SK-N-SH (cell line): ENCODE results near the gene FGFBP2. TPM values are rescaled to one million over a fixed set of nuclear protein-coding genes. Genes with fewer than 3 reads are reported as not detected.

Experiments
- CTCF ChIA-PET: fragments of 300-600, 350-600 bp; formaldehyde crosslinking; extraction: SDS; loops from one replicate; lab custom pipeline; 2021; lab: Yijun Ruan, JAX
- POLR2A ChIA-PET: fragments of 350-600 bp; sonication (Branson Sonifier 250); formaldehyde crosslinking; extraction: SDS; loops from one replicate; lab custom pipeline; 2020; ENCODE audit warnings: antibody characterized with exemption, inconsistent platforms; lab: Yijun Ruan, JAX
- DNase-seq: peaks from one replicate; pipeline ENCODE4 v3.0.0; 2012
- H2AFZ ChIP-seq: fragments of 200-600 bp; sonication (generic); 2 replicates; pipeline ENCODE4 v1.8.1; 2016; ENCODE audit warnings: antibody characterized with exemption, mild to moderate bottlenecking, low read depth
- H3F3A ChIP-seq: fragments of 200-600 bp; sonication (generic); replicated peaks from 2 replicates; pipeline ENCODE3; 2016; ENCODE audit warnings: antibody characterized with exemption, mild to moderate bottlenecking; ENCODE audit not compliant: insufficient read depth
- H3K27ac ChIP-seq, 2 experiments: fragments of 200-500 bp in 1 of 2; fragments of 200-600 bp in 1 of 2; sonication (Bioruptor generic) in 1 of 2; sonication (generic), shearing (Covaris generic) in 1 of 2; 2 replicates each; pipeline versions ENCODE4 v1.5.1 to v1.6.1; 2014 to 2016; ENCODE audit warnings: low read depth in 2 of 2, inconsistent platforms in 1 of 2, low read length in 1 of 2, mild to moderate bottlenecking in 1 of 2, mixed read lengths in 1 of 2
- H3K27me3 ChIP-seq: fragments of 200-600 bp; sonication (generic), shearing (Covaris generic); 2 replicates; pipeline ENCODE4 v1.6.1; 2016; ENCODE audit warnings: mixed run types; ENCODE audit not compliant: insufficient read depth
- H3K36me3 ChIP-seq, 2 experiments: fragments of 200-500 bp in 1 of 2; fragments of 200-600 bp in 1 of 2; sonication (Bioruptor generic) in 1 of 2; sonication (generic) in 1 of 2; replicated peaks in 1 of 2; 2 replicates each; pipeline versions ENCODE3 to v1.5.1; 2014 to 2016; ENCODE audit warnings: low read length in 1 of 2, mild to moderate bottlenecking in 1 of 2; ENCODE audit not compliant: insufficient read depth in 2 of 2, control insufficient read depth in 1 of 2
- H3K4me1 ChIP-seq, 2 experiments: fragments of 200-500 bp in 1 of 2; fragments of 200-600 bp in 1 of 2; sonication (Bioruptor generic) in 1 of 2; sonication (generic), shearing (Covaris generic) in 1 of 2; 2 replicates each; pipeline versions ENCODE4 v1.5.1 to v1.6.1; 2014 to 2016; ENCODE audit warnings: low read depth in 1 of 2, low read length in 1 of 2, mixed run types in 1 of 2; ENCODE audit not compliant: insufficient read depth in 2 of 2, control insufficient read depth in 1 of 2
- H3K4me2 ChIP-seq: fragments of 200-600 bp; sonication (generic), shearing (Covaris generic); 2 replicates; pipeline ENCODE4 v1.6.1; 2017; ENCODE audit warnings: mixed run types
- H3K4me3 ChIP-seq, 2 experiments: fragments of 200-500 bp in 1 of 2; fragments of 200-600 bp in 1 of 2; sonication (Bioruptor generic) in 1 of 2; sonication (generic), shearing (Covaris generic) in 1 of 2; 2 replicates each; pipeline versions ENCODE4 v1.5.1 to v1.8.1; 2014 to 2016; ENCODE audit warnings: low read depth in 2 of 2, inconsistent platforms in 1 of 2, low read length in 1 of 2, mild to moderate bottlenecking in 1 of 2, mixed read lengths in 1 of 2, moderate library complexity in 1 of 2
- H3K79me2 ChIP-seq: fragments of 200-600 bp; sonication (generic); 2 replicates; pipeline ENCODE4 v1.8.1; 2017; ENCODE audit warnings: mild to moderate bottlenecking; ENCODE audit not compliant: insufficient read depth
- H3K9ac ChIP-seq: fragments of 200-600 bp; sonication (generic); 2 replicates; pipeline ENCODE4 v1.6.1; 2017; ENCODE audit warnings: mixed run types
- H3K9me2 ChIP-seq: fragments of 200-600 bp; sonication (generic); 2 replicates; pipeline ENCODE4 v1.6.1; 2017; ENCODE audit warnings: mixed run types
- H3K9me3 ChIP-seq: fragments of 200-600 bp; sonication (generic); 2 replicates; pipeline ENCODE4 v1.6.1; 2017; ENCODE audit warnings: mixed run types, mild to moderate bottlenecking, moderate library complexity
- H4K20me1 ChIP-seq: fragments of 200-600 bp; sonication (generic); 2 replicates; pipeline ENCODE4 v1.6.1; 2017; ENCODE audit warnings: mild to moderate bottlenecking, mixed run types; ENCODE audit not compliant: insufficient read depth
- ELF1 ChIP-seq: IDR thresholded peaks from 2 replicates; pipeline ENCODE4 v1.4.0; 2012
- FOSL2 ChIP-seq: IDR thresholded peaks from 2 replicates; pipeline ENCODE4 v1.4.0; 2012; ENCODE audit warnings: low read depth, mild to moderate bottlenecking, moderate library complexity, borderline replicate concordance
- FOXJ3 ChIP-seq: sonication (generic); formaldehyde crosslinking; IDR thresholded peaks from 2 replicates; pipeline ENCODE4 v1.5.1; 2020; ENCODE audit warnings: mild to moderate bottlenecking, missing genetic modification reagents
- FOXM1 ChIP-seq: IDR thresholded peaks from 2 replicates; pipeline ENCODE4 v1.4.0; 2012; ENCODE audit warnings: low read depth, mild to moderate bottlenecking
- GABPA ChIP-seq: IDR thresholded peaks from 2 replicates; pipeline ENCODE4 v1.4.0; 2012; ENCODE audit warnings: low read depth, mild to moderate bottlenecking
- GATA2 ChIP-seq: sonication (generic); formaldehyde crosslinking; IDR thresholded peaks from 2 replicates; pipeline ENCODE4 v1.5.0; 2020; ENCODE audit warnings: mild to moderate bottlenecking, missing genetic modification reagents
- JUND ChIP-seq: IDR thresholded peaks from 2 replicates; pipeline ENCODE4 v1.4.0; 2012
- NFIC ChIP-seq: IDR thresholded peaks from 2 replicates; pipeline ENCODE4 v1.4.0; 2012; ENCODE audit warnings: borderline replicate concordance
- NRF1 ChIP-seq: IDR thresholded peaks from 2 replicates; pipeline ENCODE4 v1.6.1; 2012; ENCODE audit warnings: low read depth, mild to moderate bottlenecking, low read length
- POLR2AphosphoS5 ChIP-seq: IDR thresholded peaks from 2 replicates; pipeline ENCODE4 v1.6.1; 2012; ENCODE audit warnings: low read depth, low read length
- RAD21 ChIP-seq: IDR thresholded peaks from 2 replicates; pipeline ENCODE4 v1.6.1; 2012; ENCODE audit warnings: mild to moderate bottlenecking, low read length
- RCOR1 ChIP-seq: fragments of 150-350 bp; IDR thresholded peaks from 2 replicates; pipeline ENCODE4 v1.6.1; 2017; ENCODE audit warnings: antibody characterized with exemption, low read length
- SIN3A ChIP-seq: IDR thresholded peaks from 2 replicates; pipeline ENCODE4 v1.6.1; 2012; ENCODE audit warnings: low read depth, mild to moderate bottlenecking, low read length, moderate library complexity, borderline replicate concordance
- SMC3 ChIP-seq: IDR thresholded peaks from 2 replicates; pipeline ENCODE4 v1.6.1; 2012; ENCODE audit warnings: low read depth, low read length, improper control_type of control experiment
- TAF1 ChIP-seq: IDR thresholded peaks from 2 replicates; pipeline ENCODE4 v1.6.1; 2012; ENCODE audit warnings: low read depth, mild to moderate bottlenecking, low read length, moderate library complexity, borderline replicate concordance
- WGBS: methylation state at CpG from one replicate; pipeline ENCODE4 v1.1.6; 2017; ENCODE audit warnings: low lambda C conversion rate; 5-methylcytosine and 5-hydroxymethylcytosine counted together
- polyA plus RNA-seq, 3 experiments: library from polyadenylated mRNA; depleted of rRNA; stranded (reverse); fragments of >200 nt; gene quantifications; 2 replicates each; pipeline ENCODE4 v1.2.3, GENCODE V29; 2012
- TF ChIP-seq, protein P1 (sequence below): IDR thresholded peaks from 2 replicates; pipeline ENCODE4 v1.4.0; 2012; ENCODE audit warnings: low read depth, borderline replicate concordance
- TF ChIP-seq, protein P2 (sequence below): IDR thresholded peaks from 2 replicates; pipeline ENCODE4 v1.4.0; 2012; ENCODE audit warnings: low read depth
- TF ChIP-seq, protein P3 (sequence below): fragments of 150-350 bp; IDR thresholded peaks from 2 replicates; pipeline ENCODE4 v1.6.1; 2017; ENCODE audit warnings: antibody characterized with exemption, low read length, low read depth, borderline replicate concordance
- TF ChIP-seq, protein P4 (sequence below): IDR thresholded peaks from 2 replicates; pipeline ENCODE4 v1.4.0; 2012; ENCODE audit warnings: low read depth, borderline replicate concordance
- TF ChIP-seq, protein P5 (sequence below): IDR thresholded peaks from 2 replicates; pipeline ENCODE4 v1.6.1; 2012; ENCODE audit warnings: mild to moderate bottlenecking, low read depth, low read length, moderate library complexity

Gene FGFBP2
- polyA plus RNA-seq, 1 of the 3 experiments (the other 2 are of a cell fraction), result 0.62 TPM

DNA sequence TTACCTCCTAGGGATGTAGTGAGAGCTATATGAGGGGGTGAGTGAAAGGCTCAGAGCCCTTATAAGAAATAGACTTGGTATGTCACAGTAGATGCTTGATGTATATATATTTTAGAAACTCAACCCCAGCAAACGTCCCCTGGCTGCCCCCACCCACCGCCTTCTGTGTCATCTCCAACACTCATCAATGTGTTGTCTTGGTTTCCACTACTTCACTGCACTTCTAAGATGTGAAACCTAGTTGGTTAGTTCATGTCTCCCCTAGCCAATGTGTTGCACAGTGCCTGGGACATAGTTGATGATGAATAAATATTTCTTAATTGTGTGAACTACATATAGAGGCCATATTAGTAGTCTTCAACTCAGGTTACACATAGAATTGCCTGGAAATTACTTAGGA, 4.4 kb downstream of the FGFBP2 start:
- WGBS, result 65% methylated on average over 2 of the region's 2 CpGs
- Histone ChIP-seq H3K27ac (no peak overlapping the region), H3K27me3 (no peaks in the 10 kb centered on the region), H3K4me2 (no peak overlapping the region), H3K9me2 (no peaks in the 10 kb centered on the region), H2AFZ (no peak overlapping the region), H3K79me2 (no peaks in the 10 kb centered on the region), H3K9ac (no peak overlapping the region), H3K9me3 (no peaks in the 10 kb centered on the region), H3K4me3 (no peak overlapping the region), H4K20me1 (no peaks in the 10 kb centered on the region), H3F3A (no peaks in the 10 kb centered on the region), H3K4me1 (peaks cover 0 to 11% of the 10 kb centered on the region in 2 experiments; a peak in 1 of 4 replicates), H3K36me3 (no peaks in the 10 kb centered on the region)
- POLR2A ChIA-PET, result no interaction called here
- no peak for DNase-seq
- CTCF ChIA-PET, result interaction anchor here (1.2 to 2.0 kb wide), 4 partner anchors 43 to 153 kb away, joined by 3 to 14 read pairs (median 7); no protein-coding TSS in a partner anchor
- TF ChIP-seq, protein P1, sequence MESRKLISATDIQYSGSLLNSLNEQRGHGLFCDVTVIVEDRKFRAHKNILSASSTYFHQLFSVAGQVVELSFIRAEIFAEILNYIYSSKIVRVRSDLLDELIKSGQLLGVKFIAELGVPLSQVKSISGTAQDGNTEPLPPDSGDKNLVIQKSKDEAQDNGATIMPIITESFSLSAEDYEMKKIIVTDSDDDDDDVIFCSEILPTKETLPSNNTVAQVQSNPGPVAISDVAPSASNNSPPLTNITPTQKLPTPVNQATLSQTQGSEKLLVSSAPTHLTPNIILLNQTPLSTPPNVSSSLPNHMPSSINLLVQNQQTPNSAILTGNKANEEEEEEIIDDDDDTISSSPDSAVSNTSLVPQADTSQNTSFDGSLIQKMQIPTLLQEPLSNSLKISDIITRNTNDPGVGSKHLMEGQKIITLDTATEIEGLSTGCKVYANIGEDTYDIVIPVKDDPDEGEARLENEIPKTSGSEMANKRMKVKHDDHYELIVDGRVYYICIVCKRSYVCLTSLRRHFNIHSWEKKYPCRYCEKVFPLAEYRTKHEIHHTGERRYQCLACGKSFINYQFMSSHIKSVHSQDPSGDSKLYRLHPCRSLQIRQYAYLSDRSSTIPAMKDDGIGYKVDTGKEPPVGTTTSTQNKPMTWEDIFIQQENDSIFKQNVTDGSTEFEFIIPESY, result no peak
- TF ChIP-seq, protein P2, sequence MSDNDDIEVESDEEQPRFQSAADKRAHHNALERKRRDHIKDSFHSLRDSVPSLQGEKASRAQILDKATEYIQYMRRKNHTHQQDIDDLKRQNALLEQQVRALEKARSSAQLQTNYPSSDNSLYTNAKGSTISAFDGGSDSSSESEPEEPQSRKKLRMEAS, result no peak
- TF ChIP-seq POLR2AphosphoS5 (no peak), ELF1 (no peak), FOXM1 (no peak), FOXJ3 (CRISPR knock-in tag) (no peak), NRF1 (no peak), JUND (no peak), GATA2 (no peak), RCOR1 (no peak), FOSL2 (no peak), NFIC (no peak), TAF1 (no peak), GABPA (no peak), SIN3A (no peak), RAD21 (no peak), SMC3 (no peak)
- TF ChIP-seq, protein P3, sequence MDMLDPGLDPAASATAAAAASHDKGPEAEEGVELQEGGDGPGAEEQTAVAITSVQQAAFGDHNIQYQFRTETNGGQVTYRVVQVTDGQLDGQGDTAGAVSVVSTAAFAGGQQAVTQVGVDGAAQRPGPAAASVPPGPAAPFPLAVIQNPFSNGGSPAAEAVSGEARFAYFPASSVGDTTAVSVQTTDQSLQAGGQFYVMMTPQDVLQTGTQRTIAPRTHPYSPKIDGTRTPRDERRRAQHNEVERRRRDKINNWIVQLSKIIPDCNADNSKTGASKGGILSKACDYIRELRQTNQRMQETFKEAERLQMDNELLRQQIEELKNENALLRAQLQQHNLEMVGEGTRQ, result no peak
- TF ChIP-seq, protein P4, sequence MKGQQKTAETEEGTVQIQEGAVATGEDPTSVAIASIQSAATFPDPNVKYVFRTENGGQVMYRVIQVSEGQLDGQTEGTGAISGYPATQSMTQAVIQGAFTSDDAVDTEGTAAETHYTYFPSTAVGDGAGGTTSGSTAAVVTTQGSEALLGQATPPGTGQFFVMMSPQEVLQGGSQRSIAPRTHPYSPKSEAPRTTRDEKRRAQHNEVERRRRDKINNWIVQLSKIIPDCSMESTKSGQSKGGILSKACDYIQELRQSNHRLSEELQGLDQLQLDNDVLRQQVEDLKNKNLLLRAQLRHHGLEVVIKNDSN, result no peak
- TF ChIP-seq, protein P5, sequence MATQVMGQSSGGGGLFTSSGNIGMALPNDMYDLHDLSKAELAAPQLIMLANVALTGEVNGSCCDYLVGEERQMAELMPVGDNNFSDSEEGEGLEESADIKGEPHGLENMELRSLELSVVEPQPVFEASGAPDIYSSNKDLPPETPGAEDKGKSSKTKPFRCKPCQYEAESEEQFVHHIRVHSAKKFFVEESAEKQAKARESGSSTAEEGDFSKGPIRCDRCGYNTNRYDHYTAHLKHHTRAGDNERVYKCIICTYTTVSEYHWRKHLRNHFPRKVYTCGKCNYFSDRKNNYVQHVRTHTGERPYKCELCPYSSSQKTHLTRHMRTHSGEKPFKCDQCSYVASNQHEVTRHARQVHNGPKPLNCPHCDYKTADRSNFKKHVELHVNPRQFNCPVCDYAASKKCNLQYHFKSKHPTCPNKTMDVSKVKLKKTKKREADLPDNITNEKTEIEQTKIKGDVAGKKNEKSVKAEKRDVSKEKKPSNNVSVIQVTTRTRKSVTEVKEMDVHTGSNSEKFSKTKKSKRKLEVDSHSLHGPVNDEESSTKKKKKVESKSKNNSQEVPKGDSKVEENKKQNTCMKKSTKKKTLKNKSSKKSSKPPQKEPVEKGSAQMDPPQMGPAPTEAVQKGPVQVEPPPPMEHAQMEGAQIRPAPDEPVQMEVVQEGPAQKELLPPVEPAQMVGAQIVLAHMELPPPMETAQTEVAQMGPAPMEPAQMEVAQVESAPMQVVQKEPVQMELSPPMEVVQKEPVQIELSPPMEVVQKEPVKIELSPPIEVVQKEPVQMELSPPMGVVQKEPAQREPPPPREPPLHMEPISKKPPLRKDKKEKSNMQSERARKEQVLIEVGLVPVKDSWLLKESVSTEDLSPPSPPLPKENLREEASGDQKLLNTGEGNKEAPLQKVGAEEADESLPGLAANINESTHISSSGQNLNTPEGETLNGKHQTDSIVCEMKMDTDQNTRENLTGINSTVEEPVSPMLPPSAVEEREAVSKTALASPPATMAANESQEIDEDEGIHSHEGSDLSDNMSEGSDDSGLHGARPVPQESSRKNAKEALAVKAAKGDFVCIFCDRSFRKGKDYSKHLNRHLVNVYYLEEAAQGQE, result no peak
